ENCODE measurements around the gene PDE4C.

Gene PDE4C

GRCh38 chr19:18262917-18263316 is 36.7 kb upstream of the PDE4C start:
- no peak for TF ChIP-seq CTCF (IDR thresholded peaks at IDR 0.05; ENCODE audit: low read depth, low read length)
- DNase-seq (ENCODE audit: extremely low read depth, low read depth): no peak

GRCh38 chr19:18262144-18262543 is 35.9 kb upstream of the PDE4C start:
- no peak for TF ChIP-seq CTCF (IDR thresholded peaks at IDR 0.05; ENCODE audit: low read depth, low read length)
- DNase-seq (ENCODE audit: extremely low read depth, low read depth): no peak

GRCh38 chr19:18261474-18261873 is 35.2 kb upstream of the PDE4C start:
- TF ChIP-seq CTCF (IDR thresholded peaks at IDR 0.05; ENCODE audit: low read depth, low read length): no peak
- no peak for DNase-seq (ENCODE audit: extremely low read depth, low read depth)

GRCh38 chr19:18259893-18260292 is 33.7 kb upstream of the PDE4C start:
- DNase-seq (ENCODE audit: extremely low read depth, low read depth): no peak
- no peak for TF ChIP-seq CTCF (IDR thresholded peaks at IDR 0.05; ENCODE audit: low read depth, low read length)

- no peak for TF ChIP-seq CTCF (IDR thresholded peaks at IDR 0.05; ENCODE audit: low read depth, low read length)
- no peak for DNase-seq (ENCODE audit: extremely low read depth, low read depth)
Observed at GRCh38 chr19:18257503-18258470, 31.5 kb upstream of the PDE4C start.

- DNase-seq (ENCODE audit: extremely low read depth, low read depth): no peak
- TF ChIP-seq CTCF (IDR thresholded peaks at IDR 0.05; ENCODE audit: low read depth, low read length): no peak
Observed at GRCh38 chr19:18254546-18255503, 28.6 kb upstream of the PDE4C start.

Data from AG09319 (cell line).